Stimulated activated CD4-positive, alpha-beta T cell treated with anti-CD3 and anti-CD28 coated beads, Interleukin-12 subunit alpha, Interleukin-12 subunit beta, amount 100 ng/mL, for 48 hours (primary cell): Measurements from ENCODE around the gene PHLDA1.

ENCODE experiments used
- DNase-seq, 3 donors: peaks; one replicate each; pipeline ENCODE4 v3.0.0-alpha.2; 2020; ENCODE audit warnings: low read depth in 2 of 3, low spot score in 1 of 3

The PHLDA1 gene

DNA sequence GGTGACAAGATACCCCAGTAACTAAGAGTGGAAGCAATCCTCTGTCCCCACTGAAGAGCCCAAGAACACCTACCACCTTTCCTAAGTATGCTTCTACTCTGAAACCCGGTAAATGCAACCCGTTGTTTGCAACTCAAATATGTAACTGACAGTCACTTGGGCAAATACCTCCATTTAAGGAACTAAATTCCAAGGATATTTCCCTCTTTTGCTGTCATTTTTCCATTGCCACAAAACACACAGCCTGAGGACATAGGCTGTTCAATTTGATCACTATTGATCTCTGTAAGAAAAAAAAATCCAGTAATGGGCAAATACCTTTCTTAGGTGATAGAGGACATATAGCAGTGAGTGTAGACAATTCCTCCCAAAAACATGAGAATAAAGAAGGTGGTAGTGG is 6.6 kb upstream of the PHLDA1 start:
- DNase-seq, result no peak

- no peak for DNase-seq
These were observed 5.8 kb upstream of the PHLDA1 start for GRCh38 chr12:76037130-76038103.

- no peak for DNase-seq
These were observed 3.5 kb upstream of the PHLDA1 start for GRCh38 chr12:76035045-76035444.

DNA sequence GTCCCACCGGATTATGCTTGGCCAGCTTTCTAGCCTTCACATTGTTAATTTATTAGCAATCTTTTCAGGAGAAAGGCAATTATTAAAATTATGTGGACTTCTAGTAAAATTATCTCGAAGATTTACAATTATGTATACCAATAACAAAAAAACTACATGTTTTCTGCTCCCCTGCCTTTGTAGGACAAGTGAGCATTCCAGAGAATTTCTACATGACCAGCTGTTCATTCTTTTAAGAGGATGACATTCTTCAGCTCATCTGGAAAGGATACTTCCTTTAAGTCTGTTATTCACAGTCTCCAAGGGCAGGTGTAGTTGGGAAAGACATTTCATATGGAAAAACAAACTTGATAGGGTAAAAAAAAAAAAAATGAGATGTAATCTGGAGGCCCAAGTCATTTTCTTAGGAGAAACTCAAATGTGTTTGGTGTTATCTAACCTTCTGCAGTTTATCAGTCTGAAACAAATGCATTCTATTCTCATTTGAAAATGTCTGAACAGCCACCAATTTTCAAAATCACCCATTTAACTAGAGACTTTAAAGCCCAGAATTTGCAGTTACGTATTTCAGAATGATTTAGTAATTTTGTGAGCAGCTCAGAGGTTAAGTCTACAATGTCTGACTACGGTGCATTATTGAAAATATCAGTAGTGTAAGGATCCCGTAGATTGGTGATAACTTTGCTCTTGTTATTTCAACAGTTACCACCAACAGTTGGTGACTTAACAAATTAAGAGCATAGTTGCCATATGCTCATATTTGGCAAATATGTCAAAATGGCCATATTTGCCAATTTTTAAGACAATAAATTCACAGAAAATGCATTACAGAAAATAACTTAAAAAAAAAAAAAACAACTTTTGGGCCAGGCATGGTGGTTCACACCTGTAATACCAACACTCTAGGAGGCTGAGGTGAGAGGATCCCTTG is 1.8 kb upstream of the PHLDA1 start:
- no peak for DNase-seq

DNA sequence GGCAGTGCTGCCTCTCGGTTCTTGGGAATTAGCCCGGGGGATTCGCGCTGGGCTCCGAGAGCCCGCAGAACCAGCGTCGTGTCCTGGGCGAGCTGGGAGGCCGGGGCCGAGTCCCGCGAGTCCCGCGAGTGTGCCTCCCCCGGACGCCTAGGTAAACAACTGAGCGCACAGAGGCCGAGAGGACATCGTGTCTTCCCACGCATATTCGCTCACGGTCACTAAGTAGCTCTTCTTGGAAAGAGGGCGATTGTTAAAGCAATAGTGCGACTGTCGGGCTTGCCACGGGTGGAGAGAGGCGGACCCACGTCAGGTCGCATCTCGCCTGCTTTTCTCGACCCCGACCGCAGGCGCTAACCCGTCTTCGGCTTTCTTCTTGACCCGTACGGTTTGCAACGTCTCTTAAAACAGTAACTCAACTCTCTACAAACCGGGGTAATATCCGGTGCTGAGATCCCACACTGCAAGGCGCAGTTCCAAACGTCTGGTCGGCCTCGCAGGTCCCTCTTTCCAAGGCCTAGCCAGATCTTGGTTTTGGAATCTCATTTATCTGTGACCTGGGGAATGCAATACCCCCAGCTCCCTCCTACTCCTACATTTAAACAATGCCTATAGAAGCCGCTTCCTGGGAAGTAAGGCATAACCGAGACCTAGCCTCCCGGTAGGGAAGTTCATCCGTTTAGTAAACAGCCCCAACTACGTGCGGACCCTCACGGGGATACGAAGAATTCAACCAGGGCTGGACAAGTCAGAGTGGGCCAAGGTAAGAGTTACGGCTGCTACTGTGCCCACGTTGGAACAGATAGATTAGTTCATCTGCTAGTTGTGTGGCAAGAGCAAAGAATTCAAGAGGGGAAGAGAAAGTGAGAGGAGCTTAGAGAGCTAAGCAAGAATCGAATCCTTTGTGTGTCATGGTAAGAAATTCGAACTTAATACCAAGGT is 736 bp upstream of the PHLDA1 start:
- peak in 1 of 3 donors; percentile 32 for DNase-seq

DNA sequence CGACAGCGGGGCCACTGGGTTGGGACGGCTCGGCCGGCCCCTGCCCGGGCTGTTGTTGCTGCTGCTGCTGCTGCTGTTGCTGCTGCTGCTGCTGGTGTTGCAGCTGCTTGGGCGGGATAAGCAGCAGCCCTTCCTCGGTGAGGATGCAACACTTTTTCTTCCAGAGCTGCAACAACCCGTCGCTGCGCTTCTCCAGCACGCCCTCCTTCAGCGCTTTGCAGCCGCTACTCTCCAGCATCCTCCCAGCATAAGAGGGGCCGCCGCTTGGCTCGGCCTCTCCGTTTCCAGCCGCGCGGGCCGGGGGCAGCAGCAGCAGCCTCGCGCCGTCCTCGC is 529 bp downstream of the PHLDA1 start:
- DNase-seq, result no peak

- DNase-seq, result peak; percentile 35 to 60 (median 52)
These were observed 1.1 kb downstream of the PHLDA1 start for GRCh38 chr12:76030341-76031080.

GRCh38 chr12:76029982-76030340 is 1.6 kb downstream of the PHLDA1 start:
- DNase-seq, result peak in 1 of 3 donors; percentile 14

GRCh38 chr12:76028571-76029277 is 2.9 kb downstream of the PHLDA1 start:
- no peak for DNase-seq

- DNase-seq, result no peak
These were observed 4.9 kb downstream of the PHLDA1 start for GRCh38 chr12:76026643-76027063.

GRCh38 chr12:76025601-76026575 is 5.7 kb downstream of the PHLDA1 start:
- DNase-seq, result no peak

DNA sequence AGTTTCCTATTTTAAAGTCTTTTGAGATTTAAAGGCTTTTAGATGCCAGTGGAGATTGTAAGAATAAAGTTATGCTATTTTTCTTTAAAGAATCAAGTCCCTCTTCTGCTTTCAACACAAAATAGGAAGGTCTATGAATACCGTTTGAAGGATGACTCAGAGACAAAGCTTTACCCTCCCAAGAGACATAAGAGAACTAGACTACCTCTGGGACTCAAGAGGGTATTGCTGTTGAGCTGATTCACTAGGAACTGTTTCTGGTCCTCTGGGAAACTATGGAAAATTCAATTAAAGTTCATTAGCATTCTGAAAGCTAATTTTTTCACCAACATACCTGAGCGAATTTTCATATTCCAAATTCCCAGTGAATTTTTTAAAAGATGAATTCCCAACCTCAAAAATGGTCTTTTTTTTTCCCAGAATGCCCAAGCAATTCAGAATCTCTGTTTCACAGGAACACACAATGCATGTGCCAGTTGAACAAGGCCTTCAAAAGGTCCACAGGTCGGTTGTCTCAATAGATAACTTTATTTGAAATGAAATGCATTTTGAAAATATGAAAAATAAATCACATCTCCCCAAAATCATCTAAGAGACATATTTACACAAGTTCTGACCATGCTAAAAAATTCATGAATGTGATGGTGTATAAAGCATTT is 6.5 kb downstream of the PHLDA1 start:
- no peak for DNase-seq

- no peak for DNase-seq
These were observed 7.3 kb downstream of the PHLDA1 start for GRCh38 chr12:76024102-76024781.

DNA sequence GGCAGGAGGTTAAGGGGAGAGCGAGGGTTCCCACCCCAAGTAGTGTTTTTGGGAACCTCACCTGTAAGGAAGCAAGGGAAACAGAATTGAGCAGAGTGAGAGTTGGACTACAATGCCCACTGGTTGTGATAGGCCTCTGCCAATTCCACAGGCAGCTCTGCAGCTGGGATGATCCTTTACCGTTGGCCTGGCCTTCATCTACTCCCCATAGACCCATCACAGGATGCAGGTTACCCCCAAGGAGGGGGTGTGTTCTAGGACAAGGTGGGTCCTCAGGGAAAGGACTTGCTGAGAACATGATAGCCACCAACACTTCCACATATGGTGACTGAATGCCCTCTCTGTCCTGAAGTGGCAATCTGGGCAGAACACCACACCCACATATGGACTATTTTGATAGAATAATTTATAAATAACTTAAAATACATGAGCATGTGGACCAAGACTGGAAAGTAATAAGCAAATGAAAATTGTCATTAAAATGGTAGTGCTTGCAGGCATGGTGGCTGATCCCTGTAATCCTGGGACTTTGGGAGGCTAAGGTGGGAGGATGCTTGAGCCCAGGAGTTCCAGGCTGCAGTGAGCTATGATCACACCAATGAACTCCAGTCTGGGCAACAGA is 8.4 kb downstream of the PHLDA1 start:
- DNase-seq, result no peak

- DNase-seq, result no peak
These were observed 9.1 kb downstream of the PHLDA1 start for GRCh38 chr12:76022506-76022905.

DNA sequence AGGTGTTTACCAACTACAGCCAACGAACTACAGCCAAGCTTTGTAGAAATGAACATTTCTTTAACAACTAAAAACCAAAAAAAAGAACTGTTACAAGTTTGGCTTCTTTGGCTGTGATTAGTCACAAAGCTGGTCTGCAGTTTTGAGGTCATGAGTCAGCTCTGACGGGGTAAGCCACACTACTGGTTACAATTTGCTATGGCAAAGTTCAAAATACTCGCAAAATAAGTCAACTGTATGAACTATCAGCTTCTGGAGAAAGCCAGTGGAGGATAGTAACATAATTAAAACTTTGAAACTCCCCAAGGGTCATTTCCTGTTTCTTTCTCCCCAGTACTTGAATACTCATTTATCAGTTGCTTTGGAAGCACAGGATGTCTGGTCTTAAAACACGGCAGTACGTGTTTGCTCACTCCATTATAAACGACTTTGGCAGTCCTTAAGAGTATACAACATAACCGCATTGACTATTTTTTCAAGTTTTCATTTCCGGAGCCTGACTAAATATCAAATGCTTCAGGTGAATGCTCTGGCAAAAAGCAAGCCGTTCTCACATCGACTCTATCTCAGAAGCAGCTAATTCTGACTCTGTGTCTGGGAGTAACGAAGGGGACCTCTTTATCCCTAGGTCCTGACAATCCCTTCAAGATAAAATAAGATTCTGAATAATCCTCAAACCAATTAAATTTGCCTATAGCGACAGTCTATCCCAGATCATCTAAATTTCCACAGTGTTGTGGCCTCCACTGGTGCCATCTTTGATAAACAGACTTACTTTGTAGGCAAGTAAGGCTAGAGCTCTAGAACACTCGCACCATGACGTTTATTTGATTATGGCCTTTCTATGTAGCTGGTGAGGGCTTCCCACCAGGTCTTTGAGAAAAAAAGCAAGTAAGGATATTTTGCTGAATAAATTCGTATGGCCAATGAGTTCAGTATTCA is 10.6 kb downstream of the PHLDA1 start:
- peak; percentile 64 to 73 (median 66) for DNase-seq
